Stimulated activated CD8-positive, alpha-beta memory T cell treated with anti-CD3 and anti-CD28 coated beads, Interleukin-7, amount 100 ng/mL, for 24 hours (primary cell): ENCODE measurements around the gene FOXO3B.
A peak's percentile ranks its signal among the peaks of the same experiment; 100 is the strongest.
"Not testable (repeated sequence)": the region's sequence is repeated elsewhere in the genome, so short reads cannot be mapped to it uniquely, and the experiment has no call there.

ENCODE experiments used
- DNase-seq: peaks from one replicate; pipeline ENCODE4 v3.0.0-alpha.2; 2020; ENCODE audit warnings: low read depth

FOXO3B gene

DNA sequence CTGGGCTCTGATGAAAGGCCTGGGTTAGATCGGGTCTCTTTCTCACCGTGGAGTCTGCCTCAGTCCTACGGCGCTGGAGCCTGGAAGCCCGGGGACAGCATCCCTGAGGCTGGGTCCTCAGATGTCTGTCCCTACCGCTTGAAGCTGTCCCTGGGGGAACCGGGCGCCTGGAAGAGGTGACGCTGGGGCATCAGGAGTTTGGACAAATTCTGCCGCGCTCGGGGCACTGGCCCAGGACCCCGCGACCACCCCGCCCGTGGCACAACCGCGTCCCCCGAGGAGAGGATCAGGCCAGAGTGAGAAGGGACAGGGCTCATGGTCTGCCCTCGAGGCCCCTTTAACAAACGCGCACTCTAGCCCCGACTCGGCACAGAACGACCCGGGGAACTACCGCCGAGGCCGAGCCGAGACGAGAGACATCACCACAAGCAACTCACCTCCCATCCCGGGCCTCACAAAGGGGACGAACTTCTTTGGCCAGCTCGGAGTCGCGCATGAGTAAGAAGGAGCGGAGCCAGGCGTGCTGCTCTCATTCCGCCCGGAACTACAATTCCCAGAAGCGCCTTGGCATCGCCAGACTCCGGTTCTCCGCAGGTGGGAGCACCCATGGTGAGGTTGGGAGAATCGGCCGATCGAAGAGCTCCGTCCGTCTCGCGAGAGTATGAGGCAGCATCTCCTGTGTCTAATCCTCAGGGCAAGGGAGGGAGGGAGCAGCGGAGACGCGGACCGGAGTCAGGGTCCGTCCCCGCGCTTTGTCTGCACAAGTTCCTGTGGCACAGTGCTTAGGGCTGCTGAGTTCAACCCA, at the start of gene FOXO3B:
FOXO3B (minus strand) TSS at position 548 of the 805 bp plus-strand sequence. CDS start 663 bp downstream, outside the sequence.
- DNase-seq = peak; percentile 26

DNA sequence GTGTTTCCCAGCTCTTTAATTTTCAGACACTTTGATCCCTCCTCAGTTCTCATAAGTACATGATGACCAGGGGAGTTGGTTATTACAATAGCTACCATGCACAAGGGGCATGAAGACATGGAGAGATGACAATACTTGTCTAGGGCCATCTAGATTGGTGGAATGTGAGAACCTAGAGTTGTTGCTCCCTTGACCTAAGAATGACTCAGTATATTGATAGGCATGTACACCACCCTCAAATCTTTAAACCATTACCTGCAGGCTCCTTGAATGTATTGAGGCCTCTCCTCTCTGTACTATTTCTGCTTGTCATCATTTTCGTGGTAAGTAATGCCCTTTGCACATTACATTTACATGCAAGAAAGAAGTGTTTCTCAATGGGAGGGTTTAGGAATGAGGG, 41.4 kb upstream of the FOXO3B start:
- DNase-seq = not testable (repeated sequence)

DNA sequence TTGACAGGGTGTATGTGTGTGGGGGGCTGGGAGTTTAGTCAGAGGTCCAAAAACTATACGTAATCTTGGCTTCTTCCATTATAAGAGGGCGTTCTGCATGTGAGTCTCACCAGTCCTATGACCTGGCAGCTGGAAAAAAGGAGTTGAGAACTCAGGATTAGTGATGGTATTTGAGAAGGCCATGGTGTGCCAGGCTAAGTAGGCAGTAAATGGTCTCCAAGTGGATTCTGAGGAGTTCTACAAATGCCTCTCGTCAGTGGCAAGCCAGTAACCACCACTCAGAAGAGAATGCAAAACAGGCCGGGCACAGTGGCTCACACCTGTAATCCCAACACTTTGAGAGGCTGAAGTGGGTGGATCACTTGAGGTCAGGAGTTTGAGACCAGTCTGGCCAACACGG, 40.5 kb upstream of the FOXO3B start:
- DNase-seq = not testable (repeated sequence)

DNA sequence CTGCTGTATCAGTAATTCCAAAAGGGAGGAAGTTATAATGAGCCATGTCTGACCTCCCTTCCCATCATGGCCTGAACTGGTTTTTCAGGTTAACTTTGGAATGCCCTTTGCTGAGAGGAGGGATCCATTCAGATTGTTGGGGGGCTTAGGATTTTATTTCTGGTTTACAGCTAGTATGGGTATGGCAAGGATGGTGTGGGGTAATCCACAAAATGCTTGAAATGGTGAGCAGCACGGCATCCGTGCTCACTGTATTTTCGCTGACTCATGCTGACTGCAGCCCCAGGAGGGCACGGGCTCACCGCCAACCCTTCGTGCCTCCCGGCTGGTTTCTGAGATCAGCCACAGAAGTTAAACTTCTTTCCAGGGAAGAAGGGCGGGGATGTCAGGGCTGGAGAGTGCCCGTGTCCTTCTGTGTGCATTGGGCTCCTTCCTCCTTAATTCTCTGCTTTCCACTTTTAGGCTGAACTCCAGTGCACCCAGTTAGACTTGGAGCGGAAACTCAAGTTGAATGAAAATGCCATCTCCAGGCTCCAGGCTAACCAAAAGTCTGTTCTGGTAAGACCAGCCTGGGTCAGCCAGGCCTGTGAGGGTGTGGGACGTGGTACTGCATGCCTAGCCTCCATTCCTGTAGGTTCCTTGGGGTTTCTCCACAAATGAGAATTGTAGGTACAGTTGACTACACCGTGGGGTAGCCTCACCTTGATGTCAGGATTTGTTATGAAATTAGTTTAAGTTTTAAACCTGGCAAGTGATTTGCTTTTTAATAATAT, 39.8 kb upstream of the FOXO3B start:
- not testable (repeated sequence) for DNase-seq

DNA sequence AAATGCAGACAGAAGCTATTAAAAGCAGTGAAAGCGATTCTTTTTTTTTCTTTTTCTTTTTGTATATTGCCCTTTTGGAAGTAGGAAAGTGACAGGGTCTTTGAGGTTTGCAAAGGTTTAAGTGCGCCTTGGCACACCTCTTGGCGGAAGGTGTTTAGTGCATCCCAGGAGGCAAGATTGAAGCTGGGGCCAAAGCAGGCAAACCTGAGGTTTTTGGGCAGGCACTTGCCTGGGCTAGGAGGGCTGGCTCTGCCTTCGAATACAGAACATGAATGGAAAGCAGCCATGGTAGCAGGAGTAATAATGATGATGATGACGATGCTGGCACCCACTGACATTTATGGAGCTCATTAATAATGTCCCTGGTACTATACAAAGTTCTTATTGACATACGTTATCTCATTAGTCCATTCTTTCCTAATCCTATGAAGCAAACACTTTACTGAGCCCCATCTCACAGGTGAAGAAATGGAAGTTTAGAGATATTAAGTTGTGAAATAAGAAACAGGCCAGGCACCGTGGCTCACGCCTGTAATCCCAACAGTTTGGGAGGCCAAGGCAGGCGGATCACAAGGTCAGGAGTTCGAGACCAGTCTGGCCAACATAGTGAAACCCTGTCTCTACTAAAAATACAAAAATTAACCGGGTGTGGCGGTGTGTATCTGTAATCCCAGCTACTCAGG, 37.5 kb upstream of the FOXO3B start:
- DNase-seq = not testable (repeated sequence)

DNA sequence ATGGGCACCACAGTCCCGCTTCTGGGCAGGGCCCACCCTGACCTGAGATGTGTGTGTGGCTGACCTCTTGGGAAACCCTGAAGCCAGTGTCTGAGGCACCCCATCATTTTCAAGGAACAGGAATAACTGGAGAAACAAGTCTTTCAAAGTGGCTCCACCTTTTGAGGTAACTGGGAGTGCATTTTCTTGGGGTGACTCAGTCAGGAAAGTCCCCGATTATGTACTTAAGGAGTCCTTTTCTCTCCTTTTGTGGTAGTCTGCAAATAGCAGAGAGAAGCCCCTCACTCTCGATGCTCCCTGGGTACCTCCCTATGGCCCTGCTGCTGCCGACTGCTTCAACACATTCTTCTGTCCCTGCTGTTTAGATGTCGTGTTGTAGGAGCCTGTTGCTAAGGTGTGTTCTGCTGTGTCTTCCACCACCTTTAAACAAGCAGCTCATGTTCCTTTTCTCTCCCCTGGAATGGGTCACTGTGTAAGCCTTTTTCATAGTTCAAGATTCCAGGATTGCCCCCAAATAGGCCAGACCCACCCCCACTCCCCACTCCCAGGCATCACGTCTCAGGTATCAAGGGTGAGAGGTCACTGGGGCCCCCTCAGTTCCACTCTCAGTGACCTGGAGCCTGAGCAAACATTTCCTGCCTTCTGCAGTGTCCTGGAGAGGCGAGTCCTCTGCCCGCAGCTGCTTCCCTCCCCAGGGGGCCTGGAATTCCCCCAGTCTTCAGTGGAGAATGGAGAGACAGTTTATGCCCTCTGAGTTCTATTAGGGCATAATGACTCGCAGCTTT, 36.7 kb upstream of the FOXO3B start:
- not testable (repeated sequence) for DNase-seq

DNA sequence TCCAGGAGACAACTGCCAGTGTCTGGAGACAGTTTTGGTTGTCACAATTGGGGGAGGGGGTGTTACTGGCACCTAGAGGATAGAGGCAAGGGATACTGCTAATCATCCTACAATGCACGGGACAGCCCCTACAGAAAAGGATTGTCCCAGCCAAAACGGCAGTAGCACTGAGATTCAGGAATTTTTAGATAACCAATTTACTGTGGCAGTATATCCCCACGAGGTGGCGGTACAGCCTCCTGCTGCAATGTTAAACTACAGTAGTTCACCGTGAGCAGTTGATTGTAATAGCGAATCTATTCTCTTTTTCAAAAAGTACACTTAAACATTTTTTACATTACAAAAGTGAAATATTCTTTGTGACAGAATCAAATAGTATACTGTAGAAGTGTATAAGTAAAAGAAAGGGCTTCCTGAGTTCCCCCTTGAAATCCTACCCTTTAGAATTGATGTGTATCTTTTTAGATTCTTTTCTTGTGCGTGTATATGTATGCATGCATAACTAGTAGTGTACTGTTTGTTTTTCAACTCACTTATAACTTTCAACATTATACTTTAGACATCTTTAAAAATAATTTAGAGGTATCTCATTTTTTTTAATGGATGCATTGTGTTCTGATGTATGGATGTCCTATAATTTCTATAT, 30.4 kb upstream of the FOXO3B start:
- DNase-seq = peak; percentile 38

DNA sequence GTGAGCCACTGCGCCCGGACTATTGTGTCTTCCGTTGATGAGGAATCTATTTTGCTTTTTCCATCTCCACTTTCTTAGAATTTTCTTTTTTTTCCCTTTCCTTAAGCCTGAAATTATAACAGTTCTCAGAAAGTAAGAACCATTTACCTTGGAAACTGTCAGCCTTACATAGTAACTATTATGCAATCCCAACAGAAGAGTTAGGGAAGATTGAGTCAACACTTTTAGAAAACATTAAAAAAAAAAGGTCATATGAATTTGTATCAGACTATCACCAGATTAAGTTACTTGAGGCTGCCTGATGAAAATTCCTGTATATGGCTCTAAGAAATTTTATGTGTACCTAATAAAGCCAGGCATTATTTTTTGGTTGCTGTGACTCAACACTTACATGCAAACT, 26.1 kb upstream of the FOXO3B start:
- DNase-seq = not testable (repeated sequence)

DNA sequence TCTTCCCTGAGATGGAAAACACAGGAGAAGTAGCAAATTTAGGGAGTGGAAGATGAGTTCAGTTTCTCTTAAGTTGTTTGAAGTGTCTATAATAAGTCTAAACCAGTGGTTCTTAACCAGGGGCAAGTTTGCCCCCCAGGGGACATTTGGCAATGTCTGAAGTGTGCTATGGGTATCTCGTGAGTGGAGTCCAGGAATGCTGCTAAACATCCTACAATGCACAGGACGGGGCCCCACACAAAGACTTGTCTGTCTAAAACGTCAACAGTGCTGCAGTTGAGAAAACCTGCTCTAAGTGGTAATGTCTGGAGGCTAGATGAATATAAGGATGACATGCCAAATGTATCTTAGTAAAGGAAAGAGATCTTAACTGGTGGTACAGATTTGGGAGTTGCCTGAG, 23.8 kb upstream of the FOXO3B start:
- not testable (repeated sequence) for DNase-seq

DNA sequence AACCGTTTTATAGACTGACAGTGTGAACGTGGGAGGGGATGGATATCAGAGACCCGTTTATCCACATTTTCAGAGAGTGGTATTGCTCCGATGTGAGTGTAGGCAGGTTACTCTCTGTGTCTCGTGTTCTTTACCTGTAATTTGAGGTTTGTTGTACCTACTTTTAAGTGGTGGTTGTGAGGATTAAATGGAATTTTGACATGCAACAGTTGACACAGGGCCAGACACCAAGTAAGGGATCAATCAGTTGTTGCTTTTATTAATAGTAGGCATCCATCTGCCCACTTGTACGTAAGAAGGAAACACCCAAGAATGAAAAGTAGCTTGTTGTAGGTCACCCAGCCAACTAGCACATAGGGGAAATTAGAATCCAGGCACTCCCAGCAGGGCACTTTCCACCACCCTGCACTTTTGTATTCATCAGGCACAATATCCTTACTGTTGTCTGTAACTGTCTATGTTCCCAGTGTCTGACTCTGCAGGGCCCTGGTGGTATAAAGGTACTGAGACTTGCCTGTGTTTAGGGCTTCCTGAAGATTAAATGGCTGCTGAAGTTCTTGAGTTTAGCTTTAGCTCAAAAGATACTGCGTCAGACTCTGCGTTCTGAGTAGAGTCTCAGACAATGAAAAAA, 16.5 kb upstream of the FOXO3B start:
- DNase-seq = not testable (repeated sequence)

DNA sequence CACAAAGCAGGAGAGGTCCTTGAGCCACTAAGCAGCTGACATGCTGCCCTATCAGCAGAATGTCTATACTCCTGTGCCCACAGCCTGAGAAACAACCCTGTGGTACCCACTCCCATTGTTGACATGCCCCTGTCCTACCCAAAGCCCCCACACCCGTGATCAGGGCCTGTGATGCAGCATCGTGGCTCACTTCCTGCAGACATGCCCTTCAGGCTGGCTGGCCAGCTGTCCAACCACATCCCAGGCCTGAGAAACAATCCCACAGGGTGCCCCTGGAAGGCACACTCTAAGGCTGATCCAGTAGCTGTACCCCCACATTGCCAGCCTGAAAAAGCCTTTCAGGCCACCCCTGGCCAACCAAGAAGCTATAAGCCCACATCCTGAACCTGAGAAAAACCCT, 13.0 kb upstream of the FOXO3B start:
- not testable (repeated sequence) for DNase-seq

DNA sequence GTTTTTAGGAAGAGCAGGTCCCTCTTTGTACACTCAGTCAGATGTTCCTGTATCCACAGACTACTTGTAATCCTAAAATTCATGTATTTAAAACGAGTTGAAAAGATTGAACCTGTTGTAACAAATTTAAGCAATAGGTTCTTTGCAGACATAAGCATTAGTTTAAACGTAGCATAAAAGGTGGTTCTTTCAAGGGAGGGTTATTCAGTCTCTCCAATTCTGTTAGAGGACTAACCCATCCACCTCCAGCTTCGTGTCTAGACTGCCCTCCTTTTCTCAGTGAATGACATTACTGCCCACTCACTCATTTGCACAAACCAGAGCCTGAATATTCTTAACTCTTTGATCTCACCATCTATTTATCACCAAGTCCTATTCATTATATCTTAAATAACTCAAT, 554 bp upstream of the FOXO3B start:
- not testable (repeated sequence) for DNase-seq

DNA sequence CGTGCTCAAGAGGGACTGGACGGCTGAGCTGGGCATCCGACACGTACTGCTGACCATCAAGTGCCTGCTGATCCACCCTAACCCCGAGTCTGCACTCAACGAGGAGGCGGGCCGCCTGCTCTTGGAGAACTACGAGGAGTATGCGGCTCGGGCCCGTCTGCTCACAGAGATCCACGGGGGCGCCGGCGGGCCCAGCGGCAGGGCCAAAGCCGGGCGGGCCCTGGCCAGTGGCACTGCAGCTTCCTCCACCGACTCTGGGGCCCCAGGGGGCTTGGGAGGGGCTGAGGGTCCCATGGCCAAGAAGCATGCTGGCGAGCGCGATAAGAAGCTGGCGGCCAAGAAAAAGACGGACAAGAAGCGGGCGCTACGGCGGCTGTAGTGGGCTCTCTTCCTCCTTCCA, 4.7 kb downstream of the FOXO3B start:
- DNase-seq = not testable (repeated sequence)

DNA sequence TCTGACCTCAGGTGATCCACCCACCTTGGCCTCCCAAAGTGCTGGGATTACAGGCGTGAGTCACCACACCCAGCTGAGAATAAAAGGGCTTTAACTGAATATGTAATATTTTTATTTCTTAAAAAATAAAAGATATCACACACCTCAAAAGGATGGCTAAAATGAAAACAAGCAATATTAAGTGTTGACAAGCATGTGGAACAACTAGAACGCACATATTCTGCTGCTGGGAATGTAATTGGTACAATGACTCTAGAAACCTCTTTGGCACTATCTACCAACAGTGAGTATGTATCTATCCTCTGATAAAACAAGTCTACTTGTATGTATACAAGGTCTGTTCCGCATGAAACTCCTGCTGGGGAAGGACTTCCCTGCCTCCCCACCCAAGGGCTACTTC, 5.2 kb downstream of the FOXO3B start:
- not testable (repeated sequence) for DNase-seq

DNA sequence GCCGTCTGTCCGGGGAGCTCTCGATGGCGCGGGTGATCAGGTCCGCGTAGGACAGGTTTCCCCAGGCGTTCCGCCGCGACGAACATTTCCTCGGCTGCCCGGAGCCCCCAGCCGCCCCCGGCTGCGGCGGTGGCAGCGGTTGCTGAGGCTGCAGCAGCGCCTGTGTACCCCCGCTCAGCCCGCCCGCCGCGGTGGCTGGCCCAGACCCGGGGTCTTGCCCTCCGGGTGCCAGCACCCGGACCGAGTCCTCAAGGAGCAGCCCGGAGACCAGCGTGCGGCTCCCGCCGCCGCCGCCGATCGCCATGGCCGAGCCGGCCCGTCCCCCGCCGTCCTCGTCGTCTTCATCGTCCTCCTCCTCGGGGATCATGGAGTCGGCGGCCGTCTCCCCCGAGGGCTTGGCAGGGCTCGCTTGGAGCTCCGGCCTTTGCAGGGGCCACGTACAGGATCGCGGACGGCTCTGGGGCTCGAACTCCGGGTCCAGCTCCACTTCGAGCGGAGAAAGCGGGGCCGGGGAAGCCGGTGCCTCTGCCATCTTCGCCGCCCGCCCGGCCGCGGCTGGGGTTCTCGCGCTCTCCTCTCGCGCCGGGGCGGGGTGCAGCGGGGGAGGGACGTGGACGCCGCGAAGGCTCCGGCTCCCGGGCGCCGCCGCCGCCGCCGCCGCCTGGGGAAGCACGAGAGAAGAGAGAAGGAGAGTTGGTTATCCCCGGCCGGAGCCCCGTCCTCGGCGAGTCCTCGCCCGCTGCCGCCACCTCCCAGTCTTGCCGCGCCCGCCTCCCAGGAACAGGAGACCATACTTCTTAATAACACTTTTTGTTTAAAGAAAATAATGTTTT, 9.5 kb downstream of the FOXO3B start:
- DNase-seq = not testable (repeated sequence)

DNA sequence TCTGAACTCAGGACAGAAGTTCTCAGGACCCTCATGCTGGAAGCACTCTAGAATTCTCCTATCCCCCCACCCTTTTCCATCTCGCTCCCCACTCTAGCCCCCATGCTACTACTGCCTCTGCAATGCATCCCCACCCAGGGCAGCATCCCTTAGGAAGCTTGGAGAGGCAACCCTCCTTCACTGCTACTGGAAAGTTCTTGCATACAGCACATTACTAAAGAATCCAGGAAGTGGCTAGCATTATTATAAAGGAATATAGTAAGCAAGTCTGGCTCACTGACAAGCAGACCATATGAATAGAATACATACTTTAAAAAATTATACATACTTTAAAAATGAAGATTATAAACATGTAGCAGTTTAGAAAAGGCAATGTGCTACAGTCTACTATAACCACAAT, 13.5 kb downstream of the FOXO3B start:
- DNase-seq = not testable (repeated sequence)

DNA sequence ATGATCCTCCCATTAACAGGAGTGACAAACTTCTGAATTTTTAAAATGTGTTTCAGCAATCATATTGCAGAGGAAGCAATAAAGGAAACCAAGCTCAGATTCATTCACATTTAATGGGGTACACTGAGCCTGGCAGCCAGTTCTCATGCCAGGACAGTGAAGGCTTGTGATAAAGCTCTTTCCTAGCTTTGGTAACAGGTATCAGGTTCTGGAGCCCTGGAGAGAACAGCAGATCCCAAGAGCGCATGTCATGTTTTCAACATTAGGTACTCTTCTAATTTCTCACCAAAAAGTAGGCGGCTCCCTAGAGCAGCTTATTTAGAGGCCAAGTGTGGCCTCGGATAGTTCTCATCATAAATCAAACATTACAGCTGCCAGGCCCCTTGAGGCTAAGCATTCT, 14.6 kb downstream of the FOXO3B start:
- DNase-seq = not testable (repeated sequence)

DNA sequence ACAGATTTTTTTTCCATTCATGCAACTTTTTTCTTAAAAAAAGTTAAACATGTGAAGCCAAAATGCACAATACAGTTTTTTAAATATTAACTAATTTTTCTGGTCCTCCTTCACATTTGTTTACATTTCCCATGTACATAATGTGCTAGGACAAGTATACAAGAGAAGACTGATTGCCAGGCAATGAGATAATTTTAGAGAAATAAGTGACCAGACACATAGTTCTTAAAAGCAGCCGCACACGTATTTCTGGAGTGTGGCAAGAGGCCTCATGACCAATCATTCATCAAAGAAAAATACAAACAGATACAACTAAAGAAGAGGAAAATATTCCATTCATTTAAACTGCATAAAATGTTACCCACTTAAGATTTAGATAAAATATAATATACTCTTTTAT, 15.8 kb downstream of the FOXO3B start:
- DNase-seq = not testable (repeated sequence)

DNA sequence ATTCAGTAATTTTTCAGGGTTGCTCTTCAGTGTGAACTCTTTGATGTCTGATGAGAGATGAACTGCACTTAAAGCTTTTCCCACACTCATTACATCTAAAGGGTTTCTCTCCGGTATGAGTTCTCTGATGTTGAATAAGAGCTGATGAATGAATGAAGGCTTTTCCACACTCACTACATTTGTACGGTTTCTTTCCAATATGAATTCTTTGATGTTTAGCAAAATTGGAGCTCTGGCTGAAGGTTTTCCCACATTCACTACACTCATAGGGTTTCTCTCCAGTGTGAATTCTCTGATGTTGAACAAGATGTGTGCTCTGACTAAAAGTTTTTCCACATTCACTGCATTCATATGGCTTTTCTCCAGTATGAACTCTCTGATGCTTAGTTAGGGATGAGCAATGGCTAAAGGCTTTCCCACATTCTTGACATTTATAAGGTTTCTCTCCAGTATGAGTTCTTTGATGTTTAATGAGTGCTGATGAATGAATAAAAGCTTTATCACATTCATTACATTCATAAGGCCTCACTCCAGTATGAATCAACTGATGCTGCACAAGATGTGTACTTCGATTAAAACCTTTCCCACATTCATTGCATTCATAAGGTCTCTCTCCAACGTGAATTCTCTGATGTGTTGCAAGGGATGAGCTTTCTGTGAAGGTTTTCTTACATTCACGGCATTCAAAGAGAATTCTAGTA, 20.0 kb downstream of the FOXO3B start:
- not testable (repeated sequence) for DNase-seq
